Effector CD8-positive, alpha-beta T cell (primary cell): ENCODE measurements around the gene TLR8.
A peak's percentile ranks its signal among the peaks of the same experiment; 100 is the strongest.
"Not testable (repeated sequence)": the region's sequence is repeated elsewhere in the genome, so short reads cannot be mapped to it uniquely, and the experiment has no call there.

ENCODE experiments used
- DNase-seq: peaks from one replicate; lab custom pipeline; 2025; lab: John Stamatoyannopoulos, UW

Gene TLR8

DNA sequence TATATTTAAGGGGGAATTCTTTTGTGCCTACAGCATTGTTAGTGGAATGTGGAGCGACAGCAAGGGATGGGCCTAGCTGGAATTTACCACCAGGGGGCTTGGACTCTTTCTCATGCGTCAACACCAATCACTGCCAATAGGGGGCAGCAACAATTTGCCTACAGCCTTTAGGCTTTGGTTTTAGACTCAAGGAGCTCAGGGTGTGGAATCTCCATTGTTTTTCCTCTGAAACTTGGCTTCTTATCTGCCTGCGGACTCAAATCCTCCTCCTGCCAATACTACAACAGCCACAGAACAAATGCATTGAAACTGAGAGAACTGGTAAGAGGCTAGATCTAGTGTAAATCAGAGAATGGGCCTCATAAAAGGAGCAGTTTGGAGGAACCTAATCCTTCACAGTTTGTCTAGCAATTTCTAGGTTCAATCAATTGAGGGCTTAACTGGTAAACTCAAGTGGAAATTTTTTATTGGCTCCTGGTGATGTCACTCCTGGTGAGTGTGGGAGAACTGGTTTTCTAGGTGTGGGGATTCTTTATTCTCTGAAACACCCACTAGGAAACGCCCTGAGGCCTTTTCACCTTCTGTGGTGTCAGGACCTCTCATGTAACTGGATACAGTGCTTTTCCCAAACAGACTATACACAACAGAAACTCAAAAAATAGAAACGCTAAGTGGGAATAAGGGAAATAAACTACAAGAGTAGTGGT lies 40.6 kb downstream of the TLR8 start:
- peak; percentile 66 for DNase-seq

DNA sequence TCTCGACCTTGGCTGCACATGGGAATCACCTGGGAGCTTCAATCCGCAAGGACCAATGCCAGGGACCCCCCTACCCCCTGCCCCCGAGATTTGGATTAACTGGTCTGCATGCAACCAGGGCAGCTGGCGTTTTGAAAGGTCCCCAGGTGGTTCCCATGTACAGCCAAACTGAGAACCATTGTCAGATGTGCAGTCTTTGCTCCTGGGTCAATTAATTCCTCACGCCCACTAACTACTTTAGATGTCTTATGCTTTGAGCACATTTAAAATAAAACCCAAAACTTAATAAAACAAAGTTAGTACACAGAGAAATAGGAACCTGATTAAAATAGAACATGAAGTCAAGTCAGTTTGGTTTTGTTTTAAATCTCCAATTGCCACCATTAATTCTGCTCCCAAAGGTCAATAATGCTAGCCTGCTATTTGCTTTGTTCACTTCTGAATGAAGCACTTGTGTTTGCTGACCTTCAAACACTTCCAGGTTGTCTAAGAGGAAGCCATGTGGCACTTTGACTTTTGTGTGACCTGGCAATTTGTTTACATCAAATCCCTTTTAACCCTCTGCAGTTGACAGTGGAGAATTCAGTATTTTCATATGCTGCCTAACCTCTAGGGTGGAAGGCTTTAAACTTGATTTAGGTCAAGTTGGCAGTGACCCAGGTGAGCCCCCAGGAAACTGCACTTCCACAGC lies 41.3 kb downstream of the TLR8 start:
- DNase-seq, result no peak

DNA sequence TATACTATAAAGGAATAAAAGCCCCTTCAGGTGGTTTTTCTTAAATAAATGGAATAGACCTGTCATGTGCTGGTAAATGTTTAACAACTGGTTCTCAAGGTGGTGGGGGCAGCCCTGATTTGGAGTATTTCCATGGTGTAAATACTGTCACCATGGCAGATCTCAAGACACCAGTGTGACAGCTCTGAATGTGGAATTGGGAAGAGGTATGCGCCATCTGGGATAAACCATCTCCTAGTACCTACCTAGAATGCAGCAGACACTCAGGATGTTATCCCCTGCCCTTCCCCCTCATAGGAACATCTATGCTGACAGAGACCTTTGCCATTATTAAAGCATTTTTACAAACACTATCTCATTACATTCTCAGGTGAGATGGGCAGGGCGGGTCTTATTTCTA lies 42.1 kb downstream of the TLR8 start:
- DNase-seq, result no peak

DNA sequence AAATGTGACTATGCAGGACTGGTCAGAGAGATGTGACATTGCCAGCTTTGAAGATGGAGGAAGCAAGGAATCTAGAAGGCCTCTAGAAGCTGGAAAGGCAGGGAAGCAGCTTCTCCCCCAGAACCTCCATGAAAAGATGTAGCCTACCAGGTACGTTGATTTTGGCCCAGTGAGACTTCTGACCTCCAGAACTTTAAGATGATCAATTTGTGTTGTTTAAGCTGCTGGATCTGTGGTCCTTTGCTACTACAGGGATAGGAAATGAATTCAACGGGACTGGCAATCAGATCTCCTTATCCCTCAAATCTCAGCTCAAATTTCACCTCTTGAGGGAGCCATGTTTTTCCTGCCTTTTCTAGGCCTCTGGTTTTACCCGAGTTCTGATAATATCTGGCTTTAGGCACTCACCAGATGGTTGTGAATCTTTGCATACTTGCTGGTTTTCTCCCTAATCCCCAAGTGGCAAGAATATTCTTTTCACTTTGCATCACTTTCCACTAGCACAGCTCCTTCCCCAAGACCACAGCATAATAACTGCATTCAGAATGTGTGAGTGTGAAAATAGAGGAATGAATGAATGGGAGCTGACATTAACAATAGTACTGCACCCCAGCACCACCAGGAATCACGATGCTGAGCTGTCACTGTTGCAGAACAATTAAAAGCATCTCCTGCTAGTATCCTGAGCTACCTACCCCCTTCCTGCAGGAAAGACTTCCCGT lies 42.9 kb downstream of the TLR8 start:
- no peak for DNase-seq

DNA sequence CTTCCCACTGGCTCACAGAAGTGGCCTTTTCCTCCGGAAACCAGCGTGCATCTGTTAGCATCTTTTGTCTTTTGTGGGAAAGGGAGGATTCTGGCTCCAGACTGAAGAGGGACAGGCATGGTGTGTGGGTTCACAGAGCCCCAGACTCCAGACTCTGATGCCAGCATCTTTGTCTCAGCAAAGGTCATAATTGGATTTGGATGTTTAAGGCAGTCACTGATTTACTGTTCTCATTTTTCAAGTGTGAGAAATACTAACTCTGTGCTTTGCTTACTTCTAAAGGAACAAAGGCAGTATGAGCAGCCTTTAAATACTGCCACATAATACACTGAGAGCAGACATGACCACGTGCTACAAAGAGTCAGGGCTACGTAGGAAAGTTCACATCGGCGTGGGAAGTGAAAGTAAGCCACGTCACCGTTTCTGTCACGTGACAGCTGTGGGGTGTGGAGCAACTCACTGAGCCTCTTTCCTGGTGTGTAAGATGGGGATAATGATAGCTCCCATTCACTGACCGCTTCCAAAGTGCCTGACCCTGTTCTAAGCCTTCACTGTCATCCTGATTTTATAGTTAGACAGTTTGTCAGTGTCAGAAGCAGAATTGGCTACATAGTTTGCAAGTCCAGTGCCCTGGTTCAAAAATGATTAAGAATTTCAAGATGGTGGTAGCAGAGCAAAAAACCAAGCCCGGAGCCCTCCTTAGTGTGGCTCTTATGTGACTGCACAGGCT lies 43.7 kb downstream of the TLR8 start:
- DNase-seq, result peak; percentile 68

DNA sequence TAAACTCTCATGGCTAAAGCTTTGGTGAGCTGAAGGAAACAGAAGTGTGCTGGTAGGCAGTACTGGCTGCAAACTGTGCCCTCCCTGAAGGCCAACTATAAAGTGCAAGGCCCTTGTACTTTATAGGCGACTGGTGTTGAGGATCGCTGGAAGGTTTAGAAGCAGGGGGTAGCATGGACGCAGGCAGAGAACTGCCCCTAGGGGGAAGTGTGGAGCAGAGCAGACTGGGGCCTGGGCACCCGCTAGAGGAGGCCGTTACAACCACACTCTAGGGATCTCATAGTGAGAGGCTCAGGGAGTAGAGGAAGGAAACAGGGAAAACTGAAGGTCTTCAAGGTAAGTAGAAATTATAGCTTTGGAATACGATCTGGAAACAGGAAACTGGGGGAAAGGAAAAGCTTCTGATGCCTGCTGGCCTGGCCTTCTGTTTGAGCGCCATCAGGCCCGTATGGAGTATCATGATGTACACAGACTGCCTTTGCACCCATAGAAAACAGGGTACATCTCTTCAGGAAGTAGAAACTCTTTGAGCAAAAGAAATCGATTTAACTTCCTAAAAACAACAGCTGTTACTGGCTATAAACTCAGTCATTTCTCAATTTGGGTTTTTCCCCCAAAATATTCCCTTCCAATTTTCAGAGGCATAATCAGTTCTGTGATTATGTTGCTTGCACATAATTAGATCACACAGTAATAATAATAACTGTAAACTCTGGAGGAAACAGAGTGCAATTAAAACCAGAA lies 44.6 kb downstream of the TLR8 start:
- DNase-seq, result peak; percentile 32

DNA sequence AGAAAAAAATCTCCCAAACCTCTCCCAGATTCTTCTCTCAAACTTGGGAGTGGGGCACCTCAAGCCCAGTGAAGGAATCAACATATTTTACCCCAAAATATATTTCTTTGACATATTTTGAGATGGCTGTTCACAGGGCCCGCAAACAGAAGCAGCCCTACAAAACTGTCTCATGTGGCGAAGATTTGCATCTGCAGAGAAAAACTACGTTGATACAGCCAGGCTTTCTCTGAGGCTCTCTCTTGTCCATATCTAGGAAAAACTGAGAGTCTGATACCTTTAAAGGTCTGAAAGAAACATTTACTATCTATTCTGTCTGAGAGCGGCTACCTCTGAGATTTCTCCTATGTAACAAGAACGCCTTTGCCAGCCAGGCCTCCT lies 45.2 kb downstream of the TLR8 start:
- DNase-seq, result no peak

DNA sequence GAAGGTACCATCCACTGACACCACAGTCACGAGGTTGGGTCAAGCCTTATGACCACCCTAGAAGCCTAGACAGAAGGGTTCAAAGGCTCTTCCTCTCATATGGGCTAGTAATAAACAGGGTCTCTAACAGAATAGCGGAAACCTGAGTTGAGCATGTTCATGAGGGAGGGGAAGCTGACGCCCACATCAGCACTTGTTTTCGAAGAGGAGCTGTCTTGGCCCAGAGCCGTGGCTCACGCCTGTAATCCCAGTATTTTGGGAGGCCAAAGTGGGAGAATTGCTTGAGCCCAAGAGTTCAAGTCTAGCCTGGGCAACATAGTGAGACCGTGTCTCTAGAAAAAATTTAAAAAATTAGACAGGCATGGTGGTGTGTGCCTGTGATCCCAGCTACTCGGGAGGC lies 47.0 kb downstream of the TLR8 start:
- DNase-seq, result no peak

DNA sequence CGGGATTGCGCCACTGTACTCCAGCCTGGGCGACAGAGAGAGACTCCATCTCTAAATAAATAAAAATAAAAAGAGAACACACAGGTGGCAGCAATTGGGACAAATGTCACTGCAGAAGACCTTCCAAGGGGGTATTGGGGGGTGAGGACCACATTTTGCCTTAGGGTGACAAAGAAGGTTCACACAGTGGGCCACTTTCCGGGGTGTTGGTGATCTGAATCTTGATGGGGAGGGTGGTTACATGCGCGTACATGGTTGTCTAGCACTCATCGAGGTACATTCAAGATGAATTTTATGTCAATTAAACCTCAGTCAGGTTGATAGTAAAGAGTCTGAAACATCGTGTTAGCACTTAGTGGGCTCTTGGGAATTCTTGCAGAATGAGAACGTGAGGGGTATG lies 48.0 kb downstream of the TLR8 start:
- DNase-seq, result no peak

DNA sequence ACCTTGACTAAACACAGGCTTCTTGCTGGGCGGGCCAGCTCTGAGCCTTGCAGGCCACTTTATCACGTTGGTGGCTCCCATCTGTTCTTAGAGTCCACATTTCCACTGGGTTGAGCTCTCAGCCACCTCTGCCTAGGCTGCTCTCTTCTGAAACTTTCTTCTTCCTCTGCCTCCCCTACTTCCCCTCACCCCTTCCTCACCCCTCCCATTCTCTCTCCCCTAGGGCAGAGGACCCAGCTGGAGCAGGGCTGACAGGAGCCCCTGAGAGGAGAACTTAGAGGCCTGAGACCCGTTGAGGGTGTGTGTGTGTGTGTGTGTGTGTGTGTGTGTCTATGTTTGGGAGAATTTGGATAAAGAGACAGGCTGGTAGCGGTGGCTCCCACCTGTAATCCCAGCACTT lies 48.6 kb downstream of the TLR8 start:
- no peak for DNase-seq

DNA sequence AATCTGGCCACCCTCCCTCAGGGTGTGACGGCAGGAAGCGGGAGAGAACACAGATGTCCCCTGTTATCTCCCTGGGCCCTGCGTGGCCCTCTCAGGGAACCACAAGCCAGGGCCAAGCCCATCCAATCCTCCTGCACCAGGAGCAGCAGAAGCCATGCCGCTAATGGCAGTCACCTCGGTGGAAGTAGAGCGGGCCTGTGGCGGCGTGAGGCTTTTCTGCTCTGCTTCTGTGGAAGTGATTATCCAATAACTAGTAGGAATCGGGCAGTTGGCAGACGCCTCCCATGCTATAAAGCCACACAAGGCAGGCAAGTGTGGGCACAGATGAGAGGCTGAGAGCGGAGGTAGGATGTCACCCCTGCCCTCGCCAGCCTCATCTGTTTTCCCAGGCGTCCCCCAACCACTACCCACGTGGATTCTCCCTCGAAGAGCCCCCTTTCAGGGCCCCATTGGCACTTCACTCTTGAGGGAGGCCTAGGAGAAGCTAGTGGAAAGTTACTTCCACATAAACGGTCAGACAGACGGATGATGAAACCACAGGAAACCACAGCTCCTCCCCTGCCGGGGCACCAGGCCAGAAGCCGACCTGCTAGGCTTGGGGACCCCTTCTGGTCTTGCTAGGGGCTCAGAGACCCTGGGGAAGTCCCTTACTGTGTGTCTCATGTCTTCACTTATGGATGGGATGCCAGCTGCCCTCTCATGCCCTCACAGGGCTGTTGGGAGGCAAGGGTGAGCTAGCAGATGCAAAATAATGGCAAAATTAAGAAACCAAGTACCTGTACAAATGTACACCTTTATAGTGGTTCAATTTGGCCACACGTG lies 49.7 kb downstream of the TLR8 start:
- peak; percentile 25 for DNase-seq

DNA sequence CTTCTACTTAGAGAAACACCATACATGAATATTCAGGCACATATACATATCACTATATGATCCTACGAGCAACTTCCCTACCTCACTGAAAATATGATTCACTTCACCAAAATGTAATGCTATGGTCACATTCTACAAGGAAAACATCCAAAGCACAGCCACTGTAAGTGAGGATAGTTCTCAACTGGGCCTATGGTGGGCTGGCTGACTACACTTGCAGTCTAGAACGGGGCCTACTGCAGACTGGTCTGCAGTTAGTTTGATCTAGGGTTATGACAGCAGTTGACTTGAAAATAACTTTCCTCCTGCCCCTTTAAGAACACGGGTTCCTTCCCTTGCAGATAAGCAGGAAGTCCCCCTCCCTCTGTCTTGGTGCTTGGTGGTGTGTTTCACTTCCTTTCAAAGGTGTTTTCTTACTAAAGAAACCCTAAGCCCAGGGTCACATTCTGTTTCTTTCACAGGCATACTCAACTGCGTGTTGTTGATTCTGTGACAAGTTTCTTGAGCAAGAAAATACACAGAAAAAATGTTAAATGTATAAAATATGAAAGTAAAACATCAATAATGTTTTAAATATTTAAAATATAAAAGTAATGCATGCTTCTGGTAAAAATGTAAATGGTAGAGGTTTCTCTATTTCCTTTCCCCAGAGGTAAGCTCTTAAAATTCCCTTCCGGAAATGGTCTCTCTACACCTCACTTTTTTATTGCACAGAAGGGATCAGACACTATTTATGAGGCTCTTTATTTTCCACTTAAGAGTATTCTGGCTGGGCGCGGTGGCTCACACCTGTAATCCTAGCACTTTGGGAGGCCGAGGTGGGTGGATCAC lies 50.5 kb downstream of the TLR8 start:
- peak; percentile 26 for DNase-seq

DNA sequence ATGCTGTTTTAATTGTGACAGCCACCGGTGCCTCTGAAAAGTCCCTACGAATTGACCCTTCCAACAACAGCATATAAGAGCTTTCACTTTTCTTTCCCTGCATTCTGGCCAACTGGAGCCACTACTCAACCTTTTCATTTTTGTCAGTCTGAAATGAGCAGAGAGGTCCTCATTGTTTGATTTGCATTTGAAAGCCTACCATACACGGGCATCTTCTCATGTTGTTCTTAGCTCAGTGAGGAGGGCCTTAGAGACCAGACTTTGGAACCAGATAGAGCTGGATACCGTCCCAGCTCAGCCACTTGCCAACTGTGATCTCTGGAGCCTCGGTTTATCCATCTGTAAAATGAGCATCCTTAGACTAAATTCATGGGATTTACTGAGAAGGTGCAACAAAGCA lies 51.6 kb downstream of the TLR8 start:
- no peak for DNase-seq

DNA sequence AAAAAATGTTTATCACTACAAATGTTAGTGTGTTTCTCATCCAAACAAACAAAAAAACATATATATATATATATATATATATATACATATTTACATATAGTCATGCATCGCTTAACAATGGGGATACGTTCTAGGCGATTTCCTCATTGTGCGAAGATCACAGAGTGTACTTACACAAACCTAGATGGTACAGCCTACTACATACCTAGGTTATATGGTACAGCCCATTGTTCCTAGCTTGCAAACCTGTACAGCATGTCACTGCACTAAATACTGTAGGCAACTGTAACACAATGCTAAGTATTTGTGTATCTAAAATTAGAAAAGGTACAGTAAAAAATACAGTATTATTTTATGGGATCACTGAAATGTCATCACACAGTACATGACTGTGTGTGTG lies 52.0 kb downstream of the TLR8 start:
- DNase-seq, result no peak

DNA sequence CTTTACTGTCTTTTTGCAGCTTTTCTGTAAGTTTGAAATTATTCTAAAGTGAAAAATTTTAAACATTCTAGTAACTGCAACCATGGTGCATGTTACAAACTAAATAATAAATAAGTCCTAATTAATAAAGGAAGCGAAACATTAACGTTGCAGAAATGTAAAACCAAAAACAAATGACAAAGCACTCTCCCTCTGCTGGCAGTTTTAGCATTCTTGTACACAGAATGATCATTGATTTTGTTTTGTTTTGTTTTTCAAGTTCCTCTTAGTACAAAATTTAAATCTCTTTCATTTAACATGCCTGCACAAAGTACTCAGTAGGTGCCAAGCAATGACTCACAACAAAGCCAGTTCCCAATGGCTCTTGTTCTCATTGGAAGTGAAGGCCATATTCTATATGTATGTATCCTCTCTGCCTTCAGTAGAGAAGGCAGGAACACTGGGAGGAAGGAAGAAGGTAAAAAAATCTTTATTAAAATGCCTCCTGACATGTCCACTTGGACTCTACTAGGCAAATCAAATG lies 54.8 kb downstream of the TLR8 start:
- no peak for DNase-seq

DNA sequence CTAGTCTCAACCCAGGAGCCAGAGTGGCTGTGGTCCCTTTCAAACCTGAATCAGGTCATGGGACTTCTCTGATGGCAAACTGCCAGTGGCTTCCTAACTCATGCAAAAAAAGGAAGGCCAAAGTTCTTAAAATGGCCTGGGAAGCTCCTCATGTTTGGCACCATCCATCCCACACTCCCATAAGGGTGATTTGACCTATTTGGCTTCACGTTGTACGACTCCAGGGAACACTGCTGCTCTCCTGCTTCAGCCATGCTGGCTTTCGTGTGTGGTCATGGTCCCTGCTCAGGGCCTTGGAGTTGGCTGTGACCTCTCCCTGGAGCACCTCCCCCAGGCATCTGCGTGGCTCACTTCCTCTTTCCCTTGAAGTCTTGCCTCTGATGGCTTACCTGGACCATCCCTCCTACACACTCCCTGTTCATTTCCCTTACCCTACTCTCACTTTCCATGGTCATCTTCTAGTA lies 55.7 kb downstream of the TLR8 start:
- DNase-seq, result no peak

DNA sequence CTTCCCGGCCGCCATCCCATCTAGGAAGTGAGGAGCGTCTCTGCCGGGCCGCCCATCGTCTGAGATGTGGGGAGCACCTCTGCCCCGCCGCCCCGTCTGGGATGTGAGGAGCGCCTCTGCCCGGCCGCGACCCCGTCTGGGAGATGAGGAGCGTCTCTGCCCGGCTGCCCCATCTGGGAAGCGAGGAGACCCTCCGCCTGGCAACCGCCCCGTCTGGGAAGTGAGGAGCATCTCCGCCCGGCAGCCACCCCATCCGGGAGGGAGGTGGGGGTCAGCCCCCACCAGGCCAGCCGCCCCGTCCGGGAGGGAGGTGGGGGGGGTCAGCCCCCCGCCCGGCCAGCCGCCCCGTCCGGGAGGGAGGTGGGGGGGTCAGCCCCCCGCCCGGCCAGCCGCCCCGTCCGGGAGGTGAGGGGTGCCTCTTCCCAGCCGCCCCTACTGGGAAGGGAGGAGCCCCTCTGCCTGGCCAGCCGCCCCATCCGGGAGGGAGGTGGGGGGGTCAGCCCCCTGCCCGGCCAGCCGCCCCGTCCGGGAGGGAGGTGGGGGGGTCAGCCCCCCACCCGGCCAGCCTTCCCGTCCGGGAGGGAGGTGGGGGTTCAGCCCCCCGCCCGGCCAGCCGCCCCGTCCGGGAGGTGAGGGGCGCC lies 56.9 kb downstream of the TLR8 start:
- DNase-seq, result not testable (repeated sequence)

DNA sequence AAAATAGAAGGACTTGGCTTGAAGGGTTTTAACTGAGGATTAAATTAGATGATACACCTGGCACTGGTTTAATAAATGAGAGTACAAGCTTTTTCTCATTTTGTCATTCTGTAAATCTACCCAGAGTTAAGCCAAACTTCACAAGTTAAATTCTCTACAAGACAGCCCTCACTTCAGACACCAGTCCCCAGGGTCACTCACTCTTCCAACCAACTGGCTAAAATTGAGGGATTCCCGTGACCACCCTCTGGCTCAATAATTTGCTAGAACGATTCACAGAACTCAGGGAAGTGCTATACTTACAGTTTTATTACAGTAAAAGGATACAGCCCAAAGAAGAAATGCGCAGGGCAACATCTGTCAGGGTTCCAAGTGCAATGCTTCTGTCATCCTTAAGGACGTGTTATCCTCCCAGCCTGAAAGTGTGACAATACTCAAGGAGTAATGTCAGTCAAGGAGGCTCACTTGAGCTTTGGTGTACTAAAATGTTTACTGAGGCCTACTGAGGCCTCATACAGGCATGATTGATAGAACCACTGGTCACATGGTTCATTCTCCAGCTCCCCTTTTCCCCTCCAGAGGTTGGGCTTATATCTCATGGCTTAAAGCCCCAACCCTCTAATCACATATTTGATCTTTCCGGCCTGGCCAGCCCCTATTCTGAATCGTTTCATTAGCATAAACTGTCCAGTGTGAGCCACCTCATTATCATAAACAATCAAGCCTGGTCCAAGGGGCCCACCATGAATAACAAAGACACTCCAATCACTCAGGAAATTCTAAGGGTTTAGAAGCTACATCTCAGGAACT lies 58.9 kb downstream of the TLR8 start:
- no peak for DNase-seq
